HAP-1 (cell line): ENCODE results near the gene XRCC5.

Experiments
- DNase-seq, 2 experiments: peaks; one replicate each; pipeline ENCODE4 v3.0.0-alpha.2; 2016 to 2020; ENCODE audit warnings: low spot score in 2 of 2
- H3K27me3 ChIP-seq: fragments of 250-450 bp; sonication (Bioruptor Pico); 2 replicates; pipeline ENCODE4 v1.5.1; 2020; ENCODE audit warnings: low read depth, mild to moderate bottlenecking, moderate library complexity
- H3K36me3 ChIP-seq: fragments of 250-450 bp; sonication (Bioruptor Pico); replicated peaks from 2 replicates; pipeline ENCODE4 v1.5.1; 2020; ENCODE audit warnings: mild to moderate bottlenecking
- H3K4me1 ChIP-seq: fragments of 250-450 bp; sonication (Bioruptor Pico); 2 replicates; pipeline ENCODE4 v1.5.1; 2020; ENCODE audit warnings: mild to moderate bottlenecking
- H3K4me3 ChIP-seq: fragments of 250-450 bp; sonication (Bioruptor Pico); 2 replicates; pipeline ENCODE4 v1.5.1; 2020; ENCODE audit warnings: mild to moderate bottlenecking, moderate library complexity
- H3K9me3 ChIP-seq: fragments of 250-450 bp; sonication (Bioruptor Pico); 2 replicates; pipeline ENCODE4 v1.5.1; 2020; ENCODE audit warnings: mild to moderate bottlenecking, moderate library complexity
- in situ Hi-C: fragments of 300-500 bp; cut with MboI; formaldehyde crosslinking; loops from 3 replicates; pipeline ENCODE4 v1.14.3; 2020; ENCODE audit warnings: low sequenced_read_pairs, inconsistent platforms, mixed read lengths

The XRCC5 gene

DNA sequence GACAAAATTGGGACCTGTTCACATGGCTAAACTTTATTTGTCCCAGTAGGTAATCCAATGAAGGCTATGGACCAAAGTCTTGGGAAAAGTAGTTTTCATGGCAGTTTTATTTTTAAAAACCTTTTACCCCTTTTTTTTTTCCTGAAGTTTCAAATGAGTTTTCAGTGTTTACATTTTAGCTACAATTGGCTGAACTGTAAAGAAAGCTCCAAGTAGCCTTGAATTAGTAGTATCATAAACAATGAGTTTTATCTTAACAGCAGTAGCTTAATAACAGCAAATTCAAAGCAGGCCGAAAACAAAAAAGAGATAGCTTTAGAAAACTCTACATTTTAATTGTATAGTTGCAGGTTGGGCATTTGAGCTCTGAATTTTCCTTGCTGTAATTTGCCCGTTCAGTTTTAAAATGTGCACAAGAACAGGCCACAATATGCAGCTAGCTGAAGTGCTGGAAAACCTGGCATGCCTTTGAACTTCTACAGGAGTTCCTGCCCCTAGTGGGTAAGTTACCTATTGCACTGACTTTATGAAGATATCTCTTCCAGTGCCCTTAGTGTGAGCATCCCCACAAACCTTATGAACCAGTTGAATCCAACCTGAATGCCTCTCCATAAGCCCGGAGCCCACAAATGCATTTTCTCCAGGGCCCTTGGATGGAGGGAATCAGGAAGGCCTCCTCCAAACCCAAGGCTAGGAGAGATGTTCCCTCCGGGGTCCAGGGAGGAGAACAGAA, 106.7 kb downstream of the XRCC5 start:
- H3K36me3 ChIP-seq, result peaks cover 3% of the 10 kb centered on the region; the same call in 1 of the 2 replicates
- H3K9me3 ChIP-seq, result no peaks in the 10 kb centered on the region
- no peaks in the 10 kb centered on the region for H3K4me1 ChIP-seq
- in situ Hi-C loops, result loop anchor here (25.0 kb wide), 1 partner anchor 446 kb away; no protein-coding TSS in a partner anchor
- DNase-seq, result no peak
- H3K4me3 ChIP-seq, result no peak overlapping the region
- H3K27me3 ChIP-seq, result no peaks in the 10 kb centered on the region

DNA sequence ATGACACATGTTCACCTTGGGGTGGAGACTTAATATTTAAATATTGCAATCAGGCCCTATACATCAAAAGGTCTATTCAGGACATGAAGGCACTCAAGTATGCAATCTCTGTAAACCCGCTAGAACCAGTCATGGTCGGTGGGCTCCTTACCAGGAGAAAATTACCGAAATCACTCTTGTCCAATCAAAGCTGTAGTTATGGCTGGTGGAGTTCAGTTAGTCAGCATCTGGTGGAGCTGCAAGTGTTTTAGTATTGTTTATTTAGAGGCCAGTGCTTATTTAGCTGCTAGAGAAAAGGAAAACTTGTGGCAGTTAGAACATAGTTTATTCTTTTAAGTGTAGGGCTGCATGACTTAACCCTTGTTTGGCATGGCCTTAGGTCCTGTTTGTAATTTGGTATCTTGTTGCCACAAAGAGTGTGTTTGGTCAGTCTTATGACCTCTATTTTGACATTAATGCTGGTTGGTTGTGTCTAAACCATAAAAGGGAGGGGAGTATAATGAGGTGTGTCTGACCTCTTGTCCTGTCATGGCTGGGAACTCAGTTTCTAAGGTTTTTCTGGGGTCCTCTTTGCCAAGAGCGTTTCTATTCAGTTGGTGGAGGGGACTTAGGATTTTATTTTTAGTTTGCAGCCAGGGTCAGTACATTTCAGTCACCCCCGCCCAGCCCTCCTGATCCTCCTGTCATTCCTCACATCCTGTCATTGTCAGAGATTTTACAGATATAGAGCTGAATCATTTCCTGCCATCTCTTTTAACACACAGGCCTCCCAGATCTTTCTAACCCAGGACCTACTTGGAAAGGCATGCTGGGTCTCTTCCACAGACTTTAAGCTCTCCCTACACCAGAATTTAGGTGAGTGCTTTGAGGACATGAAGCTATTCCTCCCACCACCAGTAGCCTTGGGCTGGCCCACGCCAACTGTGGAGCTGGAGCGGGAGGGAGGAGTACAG, 108.1 kb downstream of the XRCC5 start:
- no peak overlapping the region for H3K4me3 ChIP-seq
- peaks cover 3% of the 10 kb centered on the region; the same call in 1 of the 2 replicates for H3K36me3 ChIP-seq
- H3K9me3 ChIP-seq, result no peaks in the 10 kb centered on the region
- H3K27me3 ChIP-seq, result no peaks in the 10 kb centered on the region
- H3K4me1 ChIP-seq, result no peaks in the 10 kb centered on the region
- in situ Hi-C loops, result loop anchor here (25.0 kb wide), 1 partner anchor 445 kb away; no protein-coding TSS in a partner anchor
- DNase-seq, result no peak

DNA sequence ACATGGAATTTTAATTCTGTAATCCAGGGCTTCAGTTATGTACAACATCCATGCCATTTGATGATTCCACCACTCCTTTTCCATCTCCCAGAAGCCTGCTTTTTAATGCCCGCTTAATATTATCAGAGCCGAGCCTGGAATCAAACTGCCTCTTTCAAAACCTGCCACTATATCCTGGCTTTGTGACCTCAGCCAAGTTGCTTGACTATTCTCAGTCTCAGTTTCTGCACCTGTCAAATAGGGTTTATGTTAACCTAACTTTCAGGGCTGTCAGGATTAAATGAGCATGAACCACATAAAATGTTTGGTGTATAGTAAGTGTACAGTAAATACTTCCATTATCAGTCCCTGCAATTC, 108.7 kb downstream of the XRCC5 start:
- H3K9me3 ChIP-seq, result no peaks in the 10 kb centered on the region
- H3K27me3 ChIP-seq, result no peaks in the 10 kb centered on the region
- no peak for DNase-seq
- in situ Hi-C loops, result loop anchor here (25.0 kb wide), 1 partner anchor 444 kb away; no protein-coding TSS in a partner anchor
- no peak overlapping the region for H3K4me3 ChIP-seq
- no peaks in the 10 kb centered on the region for H3K4me1 ChIP-seq
- peaks cover 3% of the 10 kb centered on the region; the same call in 1 of the 2 replicates for H3K36me3 ChIP-seq

DNA sequence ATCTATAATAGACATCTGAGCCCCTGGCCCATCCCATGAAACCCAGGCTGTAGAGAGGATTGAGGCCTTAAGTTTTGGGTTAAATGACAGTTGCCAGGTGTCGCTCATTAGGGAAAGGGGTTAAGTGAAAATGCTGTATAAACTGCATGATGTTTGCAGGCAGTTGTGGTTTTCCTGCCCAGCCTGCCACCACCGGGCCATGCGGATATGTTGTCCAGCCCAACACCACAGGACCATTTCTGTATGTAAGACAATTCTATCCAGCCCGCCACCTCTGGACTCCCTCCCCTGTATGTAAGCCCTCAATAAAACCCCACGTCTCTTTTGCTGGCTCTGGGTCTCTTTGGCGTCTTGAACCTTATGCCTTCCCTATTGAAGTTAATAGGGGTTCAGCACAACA, 110.7 kb downstream of the XRCC5 start:
- in situ Hi-C loops, result loop anchor here (25.0 kb wide), 1 partner anchor 442 kb away; no protein-coding TSS in a partner anchor

DNA sequence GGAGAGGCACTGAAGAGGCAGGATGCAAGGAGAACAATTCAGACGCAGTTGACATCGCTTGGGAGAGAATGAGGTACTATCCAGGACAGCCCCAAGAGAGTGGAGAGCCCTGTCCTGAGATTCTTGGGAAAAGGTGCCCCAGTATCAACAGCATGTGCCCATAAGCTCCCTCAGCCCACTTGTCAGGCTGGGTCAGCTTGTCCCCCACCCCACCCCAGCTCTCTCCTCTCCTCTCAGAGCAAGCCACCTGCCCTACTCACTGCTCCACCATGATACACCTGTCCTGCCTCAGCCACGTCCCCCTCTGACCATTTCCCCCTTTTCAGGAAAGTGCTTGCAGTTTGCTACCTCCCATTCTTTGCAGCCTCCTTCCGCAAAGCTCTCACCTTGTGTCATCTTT, 111.8 kb downstream of the XRCC5 start:
- no peak for DNase-seq

More for the DNA sequence above, 110.7 kb downstream of the XRCC5 start:
- no peak for DNase-seq
- no peaks in the 10 kb centered on the region for H3K4me1 ChIP-seq
- H3K9me3 ChIP-seq, result no peaks in the 10 kb centered on the region
- H3K27me3 ChIP-seq, result no peaks in the 10 kb centered on the region
- H3K4me3 ChIP-seq, result no peak overlapping the region
- H3K36me3 ChIP-seq, result peaks cover 3% of the 10 kb centered on the region; the same call in 1 of the 2 replicates

DNA sequence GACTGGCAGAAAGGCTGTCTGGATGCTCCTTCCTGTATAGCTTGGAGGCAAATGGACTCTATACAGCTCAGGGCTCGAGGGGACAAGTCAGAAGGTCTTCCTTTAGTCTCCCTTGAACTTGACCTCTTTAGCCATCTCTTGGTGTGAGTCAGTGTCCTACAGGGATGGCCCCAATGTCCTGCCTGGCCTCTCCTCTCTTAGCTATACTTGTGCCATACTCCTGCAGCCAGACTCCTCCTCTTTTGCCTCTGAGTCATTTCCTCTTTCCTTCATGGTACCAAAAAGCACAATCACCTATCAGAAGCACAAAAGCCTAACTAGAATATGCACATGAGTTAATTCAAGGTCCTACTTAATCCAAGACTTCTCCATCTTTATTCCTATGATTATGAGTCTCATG, 112.7 kb downstream of the XRCC5 start:
- H3K36me3 ChIP-seq, result peaks cover 3% of the 10 kb centered on the region; the same call in 1 of the 2 replicates
- no peaks in the 10 kb centered on the region for H3K9me3 ChIP-seq
- no peaks in the 10 kb centered on the region for H3K27me3 ChIP-seq
- in situ Hi-C loops, result loop anchor here (25.0 kb wide), 1 partner anchor 440 kb away; no protein-coding TSS in a partner anchor
- no peak for DNase-seq
- H3K4me3 ChIP-seq, result no peak overlapping the region
- no peaks in the 10 kb centered on the region for H3K4me1 ChIP-seq

More for the DNA sequence above, 111.8 kb downstream of the XRCC5 start:
- H3K4me3 ChIP-seq, result no peak overlapping the region
- peaks cover 3% of the 10 kb centered on the region; the same call in 1 of the 2 replicates for H3K36me3 ChIP-seq
- no peaks in the 10 kb centered on the region for H3K9me3 ChIP-seq
- no peaks in the 10 kb centered on the region for H3K4me1 ChIP-seq
- no peaks in the 10 kb centered on the region for H3K27me3 ChIP-seq
- in situ Hi-C loops, result loop anchor here (25.0 kb wide), 1 partner anchor 441 kb away; no protein-coding TSS in a partner anchor

DNA sequence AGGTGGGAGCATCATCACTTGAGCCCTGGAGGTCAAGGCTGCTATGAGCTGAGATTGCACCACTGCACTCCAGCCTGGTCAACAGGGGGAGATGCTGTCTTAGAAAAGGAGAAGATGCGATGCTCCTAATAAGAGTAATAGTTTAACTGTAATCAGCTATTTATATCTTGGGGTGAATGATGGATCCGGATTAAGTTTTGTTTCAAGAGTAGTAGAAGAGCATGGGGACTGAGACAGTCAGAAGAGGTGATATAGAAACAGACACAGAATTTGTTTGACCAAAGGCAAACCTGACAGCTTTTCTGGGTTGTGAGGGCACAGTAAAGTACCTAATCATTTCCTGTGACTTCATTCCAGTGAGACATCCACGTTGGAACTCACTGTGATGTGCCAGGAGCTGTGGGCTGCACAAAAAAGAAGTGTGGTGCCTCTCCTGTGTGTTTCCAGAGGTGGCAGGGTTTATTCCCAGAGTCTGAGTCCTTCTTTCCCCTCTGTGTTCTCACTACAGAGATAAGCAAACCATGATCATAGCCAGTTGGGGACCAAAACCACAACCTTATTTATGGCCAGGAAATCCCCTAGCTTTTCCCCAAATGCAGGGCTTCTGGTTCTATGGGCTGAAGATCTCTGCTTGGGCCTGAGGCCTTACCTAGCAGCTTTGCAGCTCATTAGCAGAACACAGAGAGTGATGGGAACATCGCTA, 113.7 kb downstream of the XRCC5 start:
- in situ Hi-C loops, result loop anchor here (25.0 kb wide), 1 partner anchor 440 kb away; no protein-coding TSS in a partner anchor

DNA sequence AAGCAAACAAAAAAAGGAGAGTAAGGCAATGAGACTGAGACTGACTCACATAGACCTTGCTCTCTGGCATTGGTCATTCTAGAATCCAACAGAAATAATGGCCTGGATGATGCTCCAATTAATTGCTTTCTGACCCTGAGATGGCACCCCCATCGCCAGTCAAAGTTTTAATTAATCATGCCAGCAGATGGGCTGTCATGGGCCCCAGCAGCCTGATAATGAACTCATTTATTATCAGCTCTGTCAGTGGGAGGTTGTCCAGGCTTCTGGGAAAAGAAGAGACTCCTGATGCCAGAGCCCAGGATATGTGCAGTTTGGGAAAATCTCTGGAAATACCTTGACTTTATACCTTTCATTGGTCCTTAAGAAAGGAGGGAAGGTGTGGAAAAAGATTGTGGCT, 115.2 kb downstream of the XRCC5 start:
- Histone ChIP-seq H3K4me3 (no peak overlapping the region), H3K9me3 (no peaks in the 10 kb centered on the region), H3K36me3 (peaks cover under 1% of the 10 kb centered on the region; the same call in 1 of the 2 replicates), H3K27me3 (no peaks in the 10 kb centered on the region), H3K4me1 (no peaks in the 10 kb centered on the region)
- DNase-seq, result no peak
- in situ Hi-C loops, result loop anchor here (25.0 kb wide), 1 partner anchor 438 kb away; no protein-coding TSS in a partner anchor

More for the DNA sequence above, 113.7 kb downstream of the XRCC5 start:
- Histone ChIP-seq H3K4me1 (no peaks in the 10 kb centered on the region), H3K9me3 (no peaks in the 10 kb centered on the region), H3K27me3 (no peaks in the 10 kb centered on the region), H3K4me3 (no peak overlapping the region), H3K36me3 (peaks cover 3% of the 10 kb centered on the region; the same call in 1 of the 2 replicates)
- no peak for DNase-seq

DNA sequence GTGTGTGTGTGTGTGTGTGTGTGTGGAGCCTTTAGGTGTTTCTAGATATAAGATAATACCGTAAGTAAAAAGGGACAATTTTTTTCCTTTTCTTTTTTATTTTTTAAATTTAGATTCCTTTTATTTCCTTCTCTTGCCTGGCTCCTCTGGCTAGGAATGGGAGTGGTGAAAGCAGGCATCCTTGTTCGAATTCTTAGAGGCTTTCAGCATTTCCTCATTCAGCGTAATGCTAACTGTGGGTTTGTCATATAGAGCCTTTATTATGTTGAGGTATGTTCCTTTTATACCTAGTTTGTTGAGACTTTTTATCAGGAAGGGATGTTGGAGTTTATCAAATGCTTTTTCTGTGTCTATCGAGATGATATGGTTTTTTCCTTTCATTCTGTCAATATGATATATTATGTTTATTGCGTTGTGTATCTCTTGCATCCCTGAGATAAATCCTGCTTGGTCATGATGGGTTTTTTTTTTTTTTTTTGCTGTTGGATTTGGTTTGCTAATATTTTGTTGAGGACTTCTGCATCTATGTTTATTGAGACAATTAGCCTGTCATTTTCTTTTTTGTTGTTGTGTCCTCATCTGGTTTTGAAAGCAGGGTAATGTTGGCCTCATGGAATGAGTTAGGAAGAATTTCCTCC, 120.2 kb downstream of the XRCC5 start:
- H3K9me3 ChIP-seq, result no peaks in the 10 kb centered on the region
- in situ Hi-C loops, result no loop called here
- H3K27me3 ChIP-seq, result no peaks in the 10 kb centered on the region
- no peaks in the 10 kb centered on the region for H3K4me1 ChIP-seq
- no peak for DNase-seq
- no peaks in the 10 kb centered on the region for H3K36me3 ChIP-seq
- H3K4me3 ChIP-seq, result no peak overlapping the region

DNA sequence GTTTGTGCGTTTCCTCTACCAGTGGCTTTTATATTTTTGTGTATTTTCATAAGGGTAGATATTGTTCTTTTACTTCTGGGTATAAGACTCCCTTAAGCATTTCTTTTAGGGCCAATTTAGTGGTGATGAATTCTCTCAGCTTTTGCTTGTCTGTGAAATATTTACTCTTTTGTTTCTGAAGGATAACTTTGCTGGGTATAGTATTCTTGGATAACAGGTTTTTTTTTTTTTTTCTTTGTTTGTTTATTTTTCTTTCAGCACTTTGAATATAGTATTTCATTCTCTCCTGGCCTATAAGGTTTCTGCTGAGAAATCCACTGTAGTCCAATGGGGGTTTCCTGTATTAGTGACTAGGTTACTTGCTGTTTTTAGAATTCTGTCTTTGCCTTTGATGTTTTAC, 122.7 kb downstream of the XRCC5 start:
- no peaks in the 10 kb centered on the region for H3K36me3 ChIP-seq
- DNase-seq, result no peak
- in situ Hi-C loops, result no loop called here
- H3K4me3 ChIP-seq, result no peak overlapping the region
- no peaks in the 10 kb centered on the region for H3K4me1 ChIP-seq
- H3K9me3 ChIP-seq, result no peaks in the 10 kb centered on the region
- no peaks in the 10 kb centered on the region for H3K27me3 ChIP-seq

DNA sequence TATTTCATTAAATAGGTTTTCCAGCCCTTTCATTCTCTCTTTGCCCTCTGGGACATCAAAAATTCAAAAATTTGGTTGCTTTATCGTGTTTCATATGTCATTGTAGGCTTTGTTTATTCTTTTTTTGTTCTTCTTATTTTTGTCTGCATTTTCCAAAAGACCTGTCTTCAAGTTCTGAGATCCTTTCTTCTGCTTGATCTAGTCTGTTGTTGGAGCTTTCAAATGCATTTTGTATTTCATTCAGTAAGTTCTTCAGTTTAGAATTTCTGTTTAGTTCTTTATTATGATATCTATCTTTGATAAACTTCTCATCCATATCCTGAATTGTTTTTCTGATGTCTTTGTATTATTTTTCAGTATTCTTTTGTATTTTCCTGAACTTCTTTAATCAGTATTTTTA, 123.6 kb downstream of the XRCC5 start:
- DNase-seq, result no peak
- H3K27me3 ChIP-seq, result no peaks in the 10 kb centered on the region
- H3K4me1 ChIP-seq, result no peaks in the 10 kb centered on the region
- H3K9me3 ChIP-seq, result no peaks in the 10 kb centered on the region
- no peaks in the 10 kb centered on the region for H3K36me3 ChIP-seq
- no peak overlapping the region for H3K4me3 ChIP-seq
- in situ Hi-C loops, result no loop called here

DNA sequence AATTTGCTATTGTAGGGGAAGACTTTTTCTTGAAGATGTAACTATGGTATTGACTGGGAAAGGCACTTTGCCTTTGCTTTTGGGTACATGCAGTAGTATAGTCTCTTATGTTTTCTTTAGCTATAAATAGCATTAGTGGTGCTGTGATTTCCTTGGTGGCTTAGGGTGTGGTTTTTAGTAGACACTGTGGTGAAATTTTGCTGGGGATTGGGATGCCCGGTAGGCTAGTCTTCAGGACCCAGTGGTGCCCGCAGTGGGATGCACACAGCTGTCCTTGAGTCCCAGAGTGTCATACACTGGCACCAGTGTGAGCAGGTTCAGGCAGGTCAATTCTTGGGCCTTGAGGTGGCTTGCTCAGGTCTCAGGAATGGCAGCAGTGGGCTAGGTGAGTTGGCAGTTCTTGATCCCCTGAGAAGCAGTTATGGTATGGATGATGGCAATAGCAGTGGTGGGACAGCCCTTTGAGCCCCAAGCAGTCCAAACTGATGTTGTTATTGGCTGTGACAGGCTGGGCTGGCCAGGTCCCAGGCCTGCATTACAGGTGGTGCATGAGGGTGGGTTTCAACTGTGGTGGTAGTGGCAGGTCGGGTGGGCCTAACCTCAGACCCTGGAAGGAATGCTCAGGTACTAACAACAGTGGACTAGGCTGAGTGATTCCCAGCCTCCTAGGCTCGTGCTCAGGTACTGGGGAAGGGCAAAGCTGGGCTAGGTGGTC, 124.3 kb downstream of the XRCC5 start:
- in situ Hi-C loops, result no loop called here
- no peaks in the 10 kb centered on the region for H3K9me3 ChIP-seq
- no peaks in the 10 kb centered on the region for H3K36me3 ChIP-seq
- H3K27me3 ChIP-seq, result no peaks in the 10 kb centered on the region
- no peaks in the 10 kb centered on the region for H3K4me1 ChIP-seq
- no peak for DNase-seq
- no peak overlapping the region for H3K4me3 ChIP-seq
